H9 (cell line): ENCODE measurements around the gene AFMID. TPM values are rescaled to one million over a fixed set of nuclear protein-coding genes. Genes with fewer than 3 reads are reported as not detected.

Experiments
- DNase-seq: peaks from one replicate; pipeline ENCODE4 v3.0.0-alpha.2; 2017
- H2AFZ ChIP-seq: one replicate; pipeline ENCODE4 v1.6.1; 2013; ENCODE audit warnings: mild to moderate bottlenecking, low read length, control low read depth, moderate library complexity
- H2AK5ac ChIP-seq: 2 replicates; pipeline ENCODE4 v1.6.1; 2013; ENCODE audit warnings: low read length, control low read depth, mixed read lengths; ENCODE audit not compliant: insufficient read length
- H2BK120ac ChIP-seq: one replicate; pipeline ENCODE4 v1.6.1; 2013; ENCODE audit warnings: low read depth, mild to moderate bottlenecking, low read length, control low read depth, inconsistent platforms; ENCODE audit not compliant: poor library complexity, severe bottlenecking
- H2BK12ac ChIP-seq: 2 replicates; pipeline ENCODE4 v1.6.1; 2013; ENCODE audit warnings: low read length, control low read depth, mixed read lengths, low read depth; ENCODE audit not compliant: insufficient read length
- H2BK15ac ChIP-seq: 2 replicates; pipeline ENCODE4 v1.6.1; 2013; ENCODE audit warnings: low read depth, low read length, control low read depth
- H2BK20ac ChIP-seq: one replicate; pipeline ENCODE4 v1.6.1; 2013; ENCODE audit warnings: low read depth, mild to moderate bottlenecking, low read length, control low read depth, inconsistent platforms; ENCODE audit not compliant: poor library complexity, severe bottlenecking
- H2BK5ac ChIP-seq: 2 replicates; pipeline ENCODE4 v1.6.1; 2013; ENCODE audit warnings: low read length, control low read depth, mixed read lengths; ENCODE audit not compliant: insufficient read length
- H3K14ac ChIP-seq: 2 replicates; pipeline ENCODE4 v1.6.1; 2013; ENCODE audit warnings: low read length, control low read depth; ENCODE audit not compliant: insufficient read depth
- H3K18ac ChIP-seq: 2 replicates; pipeline ENCODE4 v1.6.1; 2013; ENCODE audit warnings: low read depth, mild to moderate bottlenecking, mixed read lengths, low read length, control low read depth; ENCODE audit not compliant: insufficient read length
- H3K23ac ChIP-seq: 2 replicates; pipeline ENCODE4 v1.6.1; 2013; ENCODE audit warnings: low read length, control low read depth, mixed read lengths, low read depth; ENCODE audit not compliant: insufficient read length
- H3K23me2 ChIP-seq: 2 replicates; pipeline ENCODE4 v1.6.1; 2013; ENCODE audit warnings: low read depth, mild to moderate bottlenecking, mixed read lengths, low read length, control low read depth; ENCODE audit not compliant: insufficient read length, poor library complexity, severe bottlenecking
- H3K27ac ChIP-seq: 2 replicates; pipeline ENCODE4 v1.5.1; 2013; ENCODE audit warnings: low read length, control low read depth, mixed read lengths, low read depth; ENCODE audit not compliant: insufficient read length
- H3K27me3 ChIP-seq: 2 replicates; pipeline ENCODE4 v1.6.1; 2013; ENCODE audit warnings: low read length, control low read depth, inconsistent platforms; ENCODE audit not compliant: insufficient read depth
- H3K4ac ChIP-seq: 2 replicates; pipeline ENCODE4 v1.6.1; 2013; ENCODE audit warnings: low read depth, mild to moderate bottlenecking, control low read depth, inconsistent platforms, low read length, moderate library complexity
- H3K4me1 ChIP-seq: 2 replicates; pipeline ENCODE4 v1.6.1; 2013; ENCODE audit warnings: low read length, control low read depth, inconsistent platforms; ENCODE audit not compliant: insufficient read depth
- H3K4me2 ChIP-seq: 2 replicates; pipeline ENCODE4 v1.6.1; 2013; ENCODE audit warnings: low read length, control low read depth, mixed read lengths; ENCODE audit not compliant: insufficient read length, insufficient read depth
- H3K56ac ChIP-seq: 2 replicates; pipeline ENCODE4 v1.6.1; 2013; ENCODE audit warnings: low read depth, mild to moderate bottlenecking, mixed read lengths, low read length, control low read depth; ENCODE audit not compliant: insufficient read length
- H3K79me1 ChIP-seq: 2 replicates; pipeline ENCODE4 v1.6.1; 2013; ENCODE audit warnings: low read depth, mild to moderate bottlenecking, moderate library complexity, low read length, control low read depth, inconsistent platforms; ENCODE audit not compliant: insufficient read depth, poor library complexity, severe bottlenecking
- H3K79me2 ChIP-seq: 2 replicates; pipeline ENCODE4 v1.6.1; 2013; ENCODE audit warnings: low read length, control low read depth, inconsistent platforms; ENCODE audit not compliant: insufficient read depth
- H3K9ac ChIP-seq: 2 replicates; pipeline ENCODE4 v1.6.1; 2013; ENCODE audit warnings: low read length, control low read depth, mixed read lengths; ENCODE audit not compliant: insufficient read length; ENCODE audit errors: extremely low read depth
- H3K9me3 ChIP-seq: one replicate; pipeline ENCODE4 v1.6.1; 2013; ENCODE audit warnings: low read depth, low read length, inconsistent platforms; ENCODE audit not compliant: control insufficient read depth
- H3T11ph ChIP-seq: one replicate; pipeline ENCODE4 v1.6.1; 2013; ENCODE audit warnings: mild to moderate bottlenecking, low read length, control low read depth, inconsistent platforms
- H4K20me1 ChIP-seq: one replicate; pipeline ENCODE4 v1.6.1; 2013; ENCODE audit not compliant: control insufficient read depth, insufficient read length, insufficient read depth
- H4K5ac ChIP-seq: 2 replicates; pipeline ENCODE4 v1.6.1; 2013; ENCODE audit warnings: low read depth, mild to moderate bottlenecking, mixed read lengths, low read length, control low read depth; ENCODE audit not compliant: insufficient read length
- H4K8ac ChIP-seq: replicated peaks from 2 replicates; pipeline ENCODE4 v1.6.1; 2013; ENCODE audit warnings: low read length, control low read depth, mixed read lengths, low read depth; ENCODE audit not compliant: insufficient read length
- H4K91ac ChIP-seq: 2 replicates; pipeline ENCODE4 v1.6.1; 2013; ENCODE audit warnings: low read depth, mild to moderate bottlenecking, moderate library complexity, mixed read lengths, low read length, control low read depth; ENCODE audit not compliant: insufficient read length
- H3K27ac Mint-ChIP-seq, 3 experiments: 2 replicates in 2 of 3; 3 replicates in 1 of 3; pipeline ENCODE4 v1.8.0; 2020 to 2021; ENCODE audit warnings: mixed read lengths in 3 of 3, mild to moderate bottlenecking in 1 of 3, moderate library complexity in 1 of 3
- H3K27me3 Mint-ChIP-seq: 2 replicates; pipeline ENCODE4 v1.8.0; 2021; ENCODE audit warnings: low read depth, mild to moderate bottlenecking, moderate library complexity, mixed read lengths
- H3K36me3 Mint-ChIP-seq, 3 experiments: 2 replicates in 2 of 3; 3 replicates in 1 of 3; pipeline ENCODE4 v1.8.0; 2020 to 2021; ENCODE audit warnings: low read depth in 3 of 3, mixed read lengths in 3 of 3; ENCODE audit not compliant: insufficient read depth in 1 of 3
- H3K4me1 Mint-ChIP-seq, 2 experiments: 2 replicates each; pipeline ENCODE4 v1.8.0; 2020; ENCODE audit warnings: mixed read lengths in 2 of 2
- H3K4me3 Mint-ChIP-seq, 2 experiments: 2 replicates in 1 of 2; 3 replicates in 1 of 2; pipeline ENCODE4 v1.8.0; 2020 to 2021; ENCODE audit warnings: mild to moderate bottlenecking in 2 of 2, mixed read lengths in 2 of 2, moderate library complexity in 1 of 2
- H3K9me3 Mint-ChIP-seq, 2 experiments: 2 replicates in 1 of 2; 3 replicates in 1 of 2; pipeline ENCODE4 v1.8.0; 2020; ENCODE audit warnings: mild to moderate bottlenecking in 2 of 2, mixed read lengths in 2 of 2, moderate library complexity in 1 of 2
- CTCF ChIP-seq: fragments of 200-600 bp; sonication (generic); conservative IDR thresholded peaks from 3 replicates; pipeline ENCODE4 v1.8.0; 2021; ENCODE audit warnings: antibody characterized with exemption, mild to moderate bottlenecking
- WGBS: extraction: QIAGEN DNeasy Blood & Tissue Kit; methylation state at CpG from one replicate; pipeline ENCODE4 v1.1.7; 2013; ENCODE audit warnings: missing lambda C conversion rate, low lambda C conversion rate, mixed read lengths; ENCODE audit not compliant: insufficient read length; ENCODE audit errors: extremely low coverage; 5-methylcytosine and 5-hydroxymethylcytosine counted together
- total RNA-seq: library from RNA; stranded (reverse); gene quantifications from 2 replicates; pipeline ENCODE4 v1.2.1, GENCODE V29; 2021

Gene AFMID
- total RNA-seq, 1 experiment from 2014 or later: 64.1 TPM

- no peak overlapping the region for H3K27ac ChIP-seq
- TF ChIP-seq CTCF: no peak
- H2AFZ ChIP-seq: no peak overlapping the region
- H3K23ac ChIP-seq: no peak overlapping the region
- H2BK12ac ChIP-seq: no peak overlapping the region
- no peak overlapping the region for H2BK120ac ChIP-seq
- H3K9me3 Mint-ChIP-seq: peaks cover 7 to 10% of the 10 kb centered on the region in 2 experiments
- no peaks in the 10 kb centered on the region for H3K79me2 ChIP-seq
- H2BK20ac ChIP-seq: no peak overlapping the region
- WGBS: no CpG with 5 or more reads among the region's 16 CpGs
- H3K4me1 ChIP-seq: peaks cover 3% of the 10 kb centered on the region; the same call in 1 of the 2 replicates
- H3K9ac ChIP-seq: no peak overlapping the region
- no peak overlapping the region for H2AK5ac ChIP-seq
- no peak overlapping the region for H3T11ph ChIP-seq
- no peak overlapping the region for H2BK5ac ChIP-seq
- H3K27me3 Mint-ChIP-seq: no peaks in the 10 kb centered on the region
- H3K4me3 Mint-ChIP-seq: no peak overlapping the region
- H4K8ac ChIP-seq: no peak overlapping the region
- no peak overlapping the region for H3K4me2 ChIP-seq
- H3K23me2 ChIP-seq: no peaks in the 10 kb centered on the region
- no peak overlapping the region for H3K14ac ChIP-seq
- H3K27me3 ChIP-seq: no peaks in the 10 kb centered on the region
- no peaks in the 10 kb centered on the region for H3K79me1 ChIP-seq
- no peak overlapping the region for H2BK15ac ChIP-seq
- H3K56ac ChIP-seq: no peak overlapping the region
- no peak overlapping the region for H3K27ac Mint-ChIP-seq
- no peaks in the 10 kb centered on the region for H4K20me1 ChIP-seq
- no peak overlapping the region for H4K91ac ChIP-seq
- H3K4ac ChIP-seq: no peak overlapping the region
- peaks cover 2 to 5% (median 3%) of the 10 kb centered on the region in 3 experiments; a peak in 3 of 7 replicates for H3K36me3 Mint-ChIP-seq
- H3K18ac ChIP-seq: no peak overlapping the region
- H3K4me1 Mint-ChIP-seq: peaks cover 18 to 37% of the 10 kb centered on the region in 2 experiments
- no peaks in the 10 kb centered on the region for H3K9me3 ChIP-seq
- H4K5ac ChIP-seq: no peak overlapping the region
- no peak for DNase-seq
Measured at GRCh38 chr17:78249074-78249817, 62.1 kb downstream of the AFMID start.
